Measurements from ENCODE around the gene PCDHGA11.
"Not testable (repeated sequence)": the region's sequence is repeated elsewhere in the genome, so short reads cannot be mapped to it uniquely, and the experiment has no call there.

PCDHGA11 gene

GRCh38 chr5:141430332-141431113 lies 9.7 kb downstream of the PCDHGA11 start, which contains the start of gene PCDHGA12:
PCDHGA12 (plus strand) TSS chr5:141430507; CDS start chr5:141430760, 253 bp downstream.
- in situ Hi-C loops (cut with HindIII; ENCODE audit: low pct_ligation_motif_present, low sequenced_read_pairs), result no loop called here
- peak; percentile 87 for DNase-seq
- TF ChIP-seq CTCF (IDR thresholded peaks at IDR 0.05; ENCODE audit: low read depth, low read length, missing control alignments), result peak; percentile 76

GRCh38 chr5:141431286-141431685 lies 10.4 kb downstream of the PCDHGA11 start:
- Histone ChIP-seq H3K36me3 (replicated peaks) (no peaks in the 10 kb centered on the region), H3K27me3 (replicated peaks) (no peaks in the 10 kb centered on the region), H3K27ac (no peak overlapping the region), H3K4me3 (ENCODE audit: low read depth, low read length) (peak overlapping the region; percentile 55)
- TF ChIP-seq CTCF (IDR thresholded peaks at IDR 0.05; ENCODE audit: low read depth, low read length, missing control alignments), result no peak
- DNase-seq, result no peak
- in situ Hi-C loops (cut with HindIII; ENCODE audit: low pct_ligation_motif_present, low sequenced_read_pairs), result no loop called here

More at GRCh38 chr5:141430332-141431113, 9.7 kb downstream of the PCDHGA11 start, which contains the start of gene PCDHGA12:
- H3K27me3 ChIP-seq (replicated peaks), result no peaks in the 10 kb centered on the region
- H3K36me3 ChIP-seq (replicated peaks), result no peaks in the 10 kb centered on the region
- peak within 1 kb of the TSS; percentile 55 for H3K4me3 ChIP-seq (ENCODE audit: low read depth, low read length)
- H3K27ac ChIP-seq, result peak within 1 kb of the TSS; percentile 15

GRCh38 chr5:141432308-141432707 lies 11.5 kb downstream of the PCDHGA11 start:
- H3K36me3 ChIP-seq (replicated peaks); in situ Hi-C loops (cut with HindIII; ENCODE audit: low pct_ligation_motif_present, low sequenced_read_pairs); H3K27ac ChIP-seq; DNase-seq; H3K27me3 ChIP-seq (replicated peaks); H3K4me3 ChIP-seq (ENCODE audit: low read depth, low read length): not testable (repeated sequence)

- H3K27ac ChIP-seq; H3K4me3 ChIP-seq (ENCODE audit: low read depth, low read length); H3K27me3 ChIP-seq (replicated peaks); H3K36me3 ChIP-seq (replicated peaks); in situ Hi-C loops (cut with HindIII; ENCODE audit: low pct_ligation_motif_present, low sequenced_read_pairs); DNase-seq: not testable (repeated sequence)
Observed at GRCh38 chr5:141432726-141433125, 11.9 kb downstream of the PCDHGA11 start.

GRCh38 chr5:141434006-141434405 lies 13.2 kb downstream of the PCDHGA11 start:
- in situ Hi-C loops (cut with HindIII; ENCODE audit: low pct_ligation_motif_present, low sequenced_read_pairs), result no loop called here
- Histone ChIP-seq H3K27ac (no peak overlapping the region), H3K4me3 (ENCODE audit: low read depth, low read length) (no peak overlapping the region), H3K27me3 (replicated peaks) (no peaks in the 10 kb centered on the region), H3K36me3 (replicated peaks) (no peaks in the 10 kb centered on the region)
- TF ChIP-seq CTCF (IDR thresholded peaks at IDR 0.05; ENCODE audit: low read depth, low read length, missing control alignments), result no peak
- no peak for DNase-seq

- in situ Hi-C loops (cut with HindIII; ENCODE audit: low pct_ligation_motif_present, low sequenced_read_pairs), result no loop called here
- Histone ChIP-seq H3K4me3 (ENCODE audit: low read depth, low read length) (no peak overlapping the region), H3K27me3 (replicated peaks) (no peaks in the 10 kb centered on the region), H3K36me3 (replicated peaks) (no peaks in the 10 kb centered on the region), H3K27ac (no peak overlapping the region)
- DNase-seq, result no peak
- TF ChIP-seq CTCF (IDR thresholded peaks at IDR 0.05; ENCODE audit: low read depth, low read length, missing control alignments), result no peak
Observed at GRCh38 chr5:141437221-141437620, 16.4 kb downstream of the PCDHGA11 start.
